Karpas-422 (cell line): ENCODE measurements around the gene STARD10. TPM values are rescaled to one million over a fixed set of nuclear protein-coding genes. Genes with fewer than 3 reads are reported as not detected.

Source experiments
- DNase-seq: peaks from one replicate; pipeline ENCODE4 v3.0.0-alpha.2; 2015
- H2AFZ ChIP-seq: fragments of 200-600 bp; sonication (generic); 2 replicates; pipeline ENCODE4 v1.6.1; 2014; ENCODE audit warnings: antibody characterized with exemption, low read length, mixed read lengths
- H3K27ac ChIP-seq: fragments of 200-600 bp; sonication (generic); 2 replicates; pipeline ENCODE4 v1.5.1; 2014; ENCODE audit warnings: mild to moderate bottlenecking, low read length, moderate library complexity
- H3K27me3 ChIP-seq: fragments of 200-600 bp; sonication (generic); 2 replicates; pipeline ENCODE4 v1.6.1; 2014; ENCODE audit warnings: low read length, mixed read lengths
- H3K36me3 ChIP-seq: fragments of 200-600 bp; sonication (generic); 2 replicates; pipeline ENCODE4 v1.6.1; 2014; ENCODE audit warnings: low read length, mixed read lengths; ENCODE audit not compliant: insufficient read depth
- H3K4me1 ChIP-seq: fragments of 200-600 bp; sonication (generic); 2 replicates; pipeline ENCODE4 v1.6.1; 2014; ENCODE audit warnings: mild to moderate bottlenecking, low read length, mixed read lengths
- H3K4me2 ChIP-seq: fragments of 200-600 bp; sonication (generic); 2 replicates; pipeline ENCODE4 v1.6.1; 2014; ENCODE audit warnings: low read length, low read depth, mild to moderate bottlenecking; ENCODE audit not compliant: poor library complexity, severe bottlenecking
- H3K4me3 ChIP-seq: fragments of 200-600 bp; sonication (generic); 2 replicates; pipeline ENCODE4 v1.5.1; 2014; ENCODE audit warnings: mild to moderate bottlenecking, antibody characterized with exemption, low read length, mixed read lengths
- H3K79me2 ChIP-seq: fragments of 200-600 bp; sonication (generic); 2 replicates; pipeline ENCODE4 v1.6.1; 2014; ENCODE audit warnings: mild to moderate bottlenecking, low read length, mixed read lengths
- H3K9ac ChIP-seq: fragments of 200-600 bp; sonication (generic); 2 replicates; pipeline ENCODE4 v1.6.0; 2014; ENCODE audit warnings: low read length
- H3K9me2 ChIP-seq: fragments of 200-600 bp; sonication (generic), shearing (Covaris generic); replicated peaks from 2 replicates; pipeline ENCODE4 v1.6.0; 2014; ENCODE audit warnings: mild to moderate bottlenecking, low read length, moderate library complexity; ENCODE audit not compliant: insufficient read depth
- H3K9me3 ChIP-seq: fragments of 300-700, 200-600 bp; sonication (generic); 2 replicates; pipeline ENCODE4 v1.6.1; 2014; ENCODE audit warnings: low read length, mixed read lengths
- H4K20me1 ChIP-seq: fragments of 200-600 bp; sonication (generic); 2 replicates; pipeline ENCODE4 v1.6.1; 2014; ENCODE audit warnings: mild to moderate bottlenecking, antibody characterized with exemption, low read length, low read depth; ENCODE audit not compliant: insufficient read depth
- total RNA-seq: library from RNA; depleted of rRNA; stranded (reverse); fragments of >200 nt; shearing (Covaris generic); gene quantifications from 2 replicates; pipeline ENCODE4 v1.2.3, GENCODE V29; 2014; ENCODE audit warnings: low replicate concordance

STARD10 gene
- total RNA-seq, 1 experiment from 2014 or later: 4.7 TPM

GRCh38 chr11:72718101-72718501, 75.7 kb downstream of the STARD10 start:
- H3K9me2 ChIP-seq: no peaks in the 10 kb centered on the region
- H3K4me3 ChIP-seq: no peak overlapping the region
- no peaks in the 10 kb centered on the region for H3K9me3 ChIP-seq
- H3K27ac ChIP-seq: no peak overlapping the region
- peaks cover 60% of the 10 kb centered on the region; the same call in 1 of the 2 replicates for H4K20me1 ChIP-seq
- DNase-seq: no peak
- H3K9ac ChIP-seq: no peak overlapping the region
- no peak overlapping the region for H3K4me2 ChIP-seq
- H2AFZ ChIP-seq: no peak overlapping the region
- no peaks in the 10 kb centered on the region; the same call in 1 of the 2 replicates for H3K36me3 ChIP-seq
- H3K4me1 ChIP-seq: peaks cover 46% of the 10 kb centered on the region
- H3K79me2 ChIP-seq: peaks cover 88% of the 10 kb centered on the region
- H3K27me3 ChIP-seq: no peaks in the 10 kb centered on the region

- no peak overlapping the region for H3K4me3 ChIP-seq
- no peaks in the 10 kb centered on the region; the same call in 1 of the 2 replicates for H3K36me3 ChIP-seq
Measured at GRCh38 chr11:72716788-72717435, 76.9 kb downstream of the STARD10 start.

GRCh38 chr11:72716290-72716689, 77.6 kb downstream of the STARD10 start:
- Histone ChIP-seq H3K4me1 (peaks cover 30% of the 10 kb centered on the region), H4K20me1 (peaks cover 53% of the 10 kb centered on the region; the same call in 1 of the 2 replicates), H3K27ac (no peak overlapping the region), H3K36me3 (no peaks in the 10 kb centered on the region; the same call in 1 of the 2 replicates), H3K9ac (no peak overlapping the region), H3K9me3 (no peaks in the 10 kb centered on the region), H3K9me2 (no peaks in the 10 kb centered on the region), H3K79me2 (peaks cover 75% of the 10 kb centered on the region), H3K27me3 (no peaks in the 10 kb centered on the region), H3K4me3 (no peak overlapping the region), H2AFZ (no peak overlapping the region), H3K4me2 (no peak overlapping the region)
- no peak for DNase-seq

More at GRCh38 chr11:72716788-72717435, 76.9 kb downstream of the STARD10 start:
- Histone ChIP-seq H2AFZ (no peak overlapping the region), H4K20me1 (peaks cover 59% of the 10 kb centered on the region; the same call in 1 of the 2 replicates), H3K79me2 (peaks cover 81% of the 10 kb centered on the region), H3K9me2 (no peaks in the 10 kb centered on the region), H3K4me2 (no peak overlapping the region), H3K9me3 (no peaks in the 10 kb centered on the region), H3K4me1 (peaks cover 36% of the 10 kb centered on the region), H3K27me3 (no peaks in the 10 kb centered on the region), H3K9ac (no peak overlapping the region), H3K27ac (no peak overlapping the region)
- no peak for DNase-seq

GRCh38 chr11:72712841-72713240, 81.0 kb downstream of the STARD10 start:
- H3K9ac ChIP-seq: no peak overlapping the region
- H3K27ac ChIP-seq: no peak overlapping the region
- H3K36me3 ChIP-seq: no peaks in the 10 kb centered on the region
- H3K79me2 ChIP-seq: peaks cover 40% of the 10 kb centered on the region
- no peaks in the 10 kb centered on the region for H3K27me3 ChIP-seq
- H2AFZ ChIP-seq: no peak overlapping the region
- no peaks in the 10 kb centered on the region for H3K9me3 ChIP-seq
- DNase-seq: no peak
- H3K4me3 ChIP-seq: no peak overlapping the region
- H3K4me1 ChIP-seq: no peaks in the 10 kb centered on the region
- H4K20me1 ChIP-seq: peaks cover 26% of the 10 kb centered on the region; the same call in 1 of the 2 replicates
- no peak overlapping the region for H3K4me2 ChIP-seq
- no peaks in the 10 kb centered on the region for H3K9me2 ChIP-seq

- 0 out of 2 replicates have a peak, but pooled peaks cover under 1% of the 10 kb centered on the region for H3K36me3 ChIP-seq
- H3K79me2 ChIP-seq: peaks cover 35% of the 10 kb centered on the region
- H4K20me1 ChIP-seq: peaks cover 21% of the 10 kb centered on the region; the same call in 1 of the 2 replicates
- no peaks in the 10 kb centered on the region for H3K27me3 ChIP-seq
- no peaks in the 10 kb centered on the region for H3K9me2 ChIP-seq
- no peak overlapping the region for H2AFZ ChIP-seq
- peaks cover 3% of the 10 kb centered on the region for H3K4me1 ChIP-seq
- DNase-seq: no peak
- no peak overlapping the region for H3K4me3 ChIP-seq
- H3K4me2 ChIP-seq: no peak overlapping the region
- H3K27ac ChIP-seq: no peak overlapping the region
- H3K9ac ChIP-seq: no peak overlapping the region
- H3K9me3 ChIP-seq: no peaks in the 10 kb centered on the region
Measured at GRCh38 chr11:72712168-72712751, 81.6 kb downstream of the STARD10 start.

GRCh38 chr11:72711141-72711540, 82.7 kb downstream of the STARD10 start:
- Histone ChIP-seq H3K36me3 (0 out of 2 replicates have a peak, but pooled peaks cover 4% of the 10 kb centered on the region), H2AFZ (no peak overlapping the region), H3K9ac (no peak overlapping the region), H3K9me3 (no peaks in the 10 kb centered on the region), H3K4me2 (no peak overlapping the region), H3K27me3 (no peaks in the 10 kb centered on the region), H4K20me1 (peaks cover 14% of the 10 kb centered on the region; the same call in 1 of the 2 replicates), H3K79me2 (peaks cover 23% of the 10 kb centered on the region), H3K4me1 (peaks cover 14% of the 10 kb centered on the region), H3K9me2 (no peaks in the 10 kb centered on the region), H3K4me3 (no peak overlapping the region), H3K27ac (no peak overlapping the region)
- DNase-seq: no peak

- Histone ChIP-seq H3K4me1 (peaks cover 23% of the 10 kb centered on the region), H4K20me1 (peaks cover 18% of the 10 kb centered on the region; the same call in 1 of the 2 replicates)
Measured at GRCh38 chr11:72710278-72710677, 83.6 kb downstream of the STARD10 start.

GRCh38 chr11:72709478-72710238, 84.2 kb downstream of the STARD10 start:
- H2AFZ ChIP-seq: no peak overlapping the region
- no peaks in the 10 kb centered on the region for H3K9me3 ChIP-seq
- no peak overlapping the region for H3K9ac ChIP-seq
- H3K4me1 ChIP-seq: peaks cover 29% of the 10 kb centered on the region
- H3K4me3 ChIP-seq: no peak overlapping the region
- no peaks in the 10 kb centered on the region for H3K27me3 ChIP-seq
- H4K20me1 ChIP-seq: peaks cover 18% of the 10 kb centered on the region; the same call in 1 of the 2 replicates
- H3K4me2 ChIP-seq: no peak overlapping the region
- no peaks in the 10 kb centered on the region for H3K9me2 ChIP-seq
- peaks cover 13% of the 10 kb centered on the region for H3K79me2 ChIP-seq
- H3K27ac ChIP-seq: no peak overlapping the region
- no peak for DNase-seq
- 0 out of 2 replicates have a peak, but pooled peaks cover 7% of the 10 kb centered on the region for H3K36me3 ChIP-seq

More at GRCh38 chr11:72710278-72710677, 83.6 kb downstream of the STARD10 start:
- Histone ChIP-seq H3K79me2 (peaks cover 19% of the 10 kb centered on the region), H3K9me3 (no peaks in the 10 kb centered on the region), H3K4me3 (no peak overlapping the region), H3K27ac (no peak overlapping the region), H2AFZ (no peak overlapping the region), H3K4me2 (no peak overlapping the region), H3K9me2 (no peaks in the 10 kb centered on the region), H3K9ac (no peak overlapping the region), H3K27me3 (no peaks in the 10 kb centered on the region), H3K36me3 (0 out of 2 replicates have a peak, but pooled peaks cover 6% of the 10 kb centered on the region)
- no peak for DNase-seq
